ENCODE results near the gene ARRDC1. TPM values are rescaled to one million over a fixed set of nuclear protein-coding genes. Genes with fewer than 3 reads are reported as not detected.

Gene ARRDC1
- polyA plus RNA-seq, 1 experiment = 46.1 TPM

GRCh38 chr9:137586854-137587253 lies 18.6 kb upstream of the ARRDC1 start:
- no peak for DNase-seq (ENCODE audit: low read depth)
- H3K4me3 ChIP-seq (ENCODE audit: low read depth, low read length) = no peak overlapping the region
- POLR2A ChIA-PET = no interaction called here
- no peak for TF ChIP-seq CTCF (IDR thresholded peaks at IDR 0.05; ENCODE audit: insufficient read depth, low read depth, low read length)
- H3K36me3 ChIP-seq (ENCODE audit: control insufficient read depth, insufficient read depth, low read length) = peaks cover 37% of the 10 kb centered on the region
- no peaks in the 10 kb centered on the region for H3K27me3 ChIP-seq (ENCODE audit: control insufficient read depth, insufficient read depth, low read length)
- CTCF ChIA-PET = interaction anchor here (1.3 to 2.6 kb wide), 2 partner anchors 8 to 14 kb away, joined by 4 to 26 read pairs; partner anchors contain the start of gene DPH7

- CTCF ChIA-PET = interaction anchor here (1.0 to 2.6 kb wide), 5 partner anchors 9 to 85 kb away, joined by 3 to 26 read pairs (median 3); partner anchors contain the start of gene DPH7
- no peak for DNase-seq (ENCODE audit: low read depth)
- H3K36me3 ChIP-seq (ENCODE audit: control insufficient read depth, insufficient read depth, low read length) = peaks cover 29% of the 10 kb centered on the region
- TF ChIP-seq CTCF (IDR thresholded peaks at IDR 0.05; ENCODE audit: insufficient read depth, low read depth, low read length) = no peak
- H3K4me3 ChIP-seq (ENCODE audit: low read depth, low read length) = no peak overlapping the region
- no peaks in the 10 kb centered on the region for H3K27me3 ChIP-seq (ENCODE audit: control insufficient read depth, insufficient read depth, low read length)
- POLR2A ChIA-PET = no interaction called here
Observed at GRCh38 chr9:137588311-137588710, 17.2 kb upstream of the ARRDC1 start.

- CTCF ChIA-PET = interaction anchor here (2.6 kb wide), 1 partner anchor 10 kb away, joined by 26 read pairs; the partner anchor contains the start of gene DPH7
Observed at GRCh38 chr9:137588891-137589290, 16.6 kb upstream of the ARRDC1 start.

GRCh38 chr9:137589441-137590122 lies 15.9 kb upstream of the ARRDC1 start:
- POLR2A ChIA-PET = no interaction called here

More at GRCh38 chr9:137588891-137589290, 16.6 kb upstream of the ARRDC1 start:
- POLR2A ChIA-PET = no interaction called here
- H3K27me3 ChIP-seq (ENCODE audit: control insufficient read depth, insufficient read depth, low read length) = no peaks in the 10 kb centered on the region
- no peak for TF ChIP-seq CTCF (IDR thresholded peaks at IDR 0.05; ENCODE audit: insufficient read depth, low read depth, low read length)
- peaks cover 26% of the 10 kb centered on the region for H3K36me3 ChIP-seq (ENCODE audit: control insufficient read depth, insufficient read depth, low read length)
- peak overlapping the region; percentile 70; the same call in 1 of the 2 replicates for H3K4me3 ChIP-seq (ENCODE audit: low read depth, low read length)
- DNase-seq (ENCODE audit: low read depth) = no peak

More at GRCh38 chr9:137589441-137590122, 15.9 kb upstream of the ARRDC1 start:
- Histone ChIP-seq H3K4me3 (ENCODE audit: low read depth, low read length) (peak overlapping the region; percentile 70), H3K27me3 (ENCODE audit: control insufficient read depth, insufficient read depth, low read length) (no peaks in the 10 kb centered on the region), H3K36me3 (ENCODE audit: control insufficient read depth, insufficient read depth, low read length) (peaks cover 20% of the 10 kb centered on the region)
- CTCF ChIA-PET = interaction anchor here (2.6 kb wide), 1 partner anchor 11 kb away, joined by 26 read pairs; the partner anchor contains the start of gene DPH7
- no peak for DNase-seq (ENCODE audit: low read depth)
- no peak for TF ChIP-seq CTCF (IDR thresholded peaks at IDR 0.05; ENCODE audit: insufficient read depth, low read depth, low read length)

All from BJ (cell line).